Measurements from ENCODE around the gene CCL20. TPM values are rescaled to one million over a fixed set of nuclear protein-coding genes. Genes with fewer than 3 reads are reported as not detected.

Gene CCL20
- total and polyA plus RNA-seq, 2 of the 13 experiments (the other 11 are each of a cell fraction or from before 2014, with no cell fraction given), result 223 to 903 TPM

DNA sequence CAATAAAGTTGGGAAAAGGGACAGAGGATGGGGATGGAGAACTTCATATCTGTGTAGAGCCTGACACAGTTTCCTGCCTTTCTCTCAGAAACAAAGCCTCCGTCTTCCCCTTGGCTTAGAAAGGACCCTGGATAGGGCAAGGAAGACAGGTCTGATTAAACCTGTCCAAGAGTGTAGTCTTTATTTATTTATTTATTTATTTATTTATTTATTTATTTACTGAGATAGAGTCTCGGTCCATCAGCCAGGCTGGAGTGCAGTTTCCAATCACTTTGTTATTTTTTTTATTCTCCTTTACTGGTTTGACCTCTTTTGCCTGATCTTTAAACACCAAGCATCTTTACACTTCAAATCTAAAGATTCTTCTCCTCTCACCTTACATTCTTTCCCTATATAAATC lies 10.3 kb downstream of the CCL20 start (continued):
- TF ChIP-seq, protein P1, sequence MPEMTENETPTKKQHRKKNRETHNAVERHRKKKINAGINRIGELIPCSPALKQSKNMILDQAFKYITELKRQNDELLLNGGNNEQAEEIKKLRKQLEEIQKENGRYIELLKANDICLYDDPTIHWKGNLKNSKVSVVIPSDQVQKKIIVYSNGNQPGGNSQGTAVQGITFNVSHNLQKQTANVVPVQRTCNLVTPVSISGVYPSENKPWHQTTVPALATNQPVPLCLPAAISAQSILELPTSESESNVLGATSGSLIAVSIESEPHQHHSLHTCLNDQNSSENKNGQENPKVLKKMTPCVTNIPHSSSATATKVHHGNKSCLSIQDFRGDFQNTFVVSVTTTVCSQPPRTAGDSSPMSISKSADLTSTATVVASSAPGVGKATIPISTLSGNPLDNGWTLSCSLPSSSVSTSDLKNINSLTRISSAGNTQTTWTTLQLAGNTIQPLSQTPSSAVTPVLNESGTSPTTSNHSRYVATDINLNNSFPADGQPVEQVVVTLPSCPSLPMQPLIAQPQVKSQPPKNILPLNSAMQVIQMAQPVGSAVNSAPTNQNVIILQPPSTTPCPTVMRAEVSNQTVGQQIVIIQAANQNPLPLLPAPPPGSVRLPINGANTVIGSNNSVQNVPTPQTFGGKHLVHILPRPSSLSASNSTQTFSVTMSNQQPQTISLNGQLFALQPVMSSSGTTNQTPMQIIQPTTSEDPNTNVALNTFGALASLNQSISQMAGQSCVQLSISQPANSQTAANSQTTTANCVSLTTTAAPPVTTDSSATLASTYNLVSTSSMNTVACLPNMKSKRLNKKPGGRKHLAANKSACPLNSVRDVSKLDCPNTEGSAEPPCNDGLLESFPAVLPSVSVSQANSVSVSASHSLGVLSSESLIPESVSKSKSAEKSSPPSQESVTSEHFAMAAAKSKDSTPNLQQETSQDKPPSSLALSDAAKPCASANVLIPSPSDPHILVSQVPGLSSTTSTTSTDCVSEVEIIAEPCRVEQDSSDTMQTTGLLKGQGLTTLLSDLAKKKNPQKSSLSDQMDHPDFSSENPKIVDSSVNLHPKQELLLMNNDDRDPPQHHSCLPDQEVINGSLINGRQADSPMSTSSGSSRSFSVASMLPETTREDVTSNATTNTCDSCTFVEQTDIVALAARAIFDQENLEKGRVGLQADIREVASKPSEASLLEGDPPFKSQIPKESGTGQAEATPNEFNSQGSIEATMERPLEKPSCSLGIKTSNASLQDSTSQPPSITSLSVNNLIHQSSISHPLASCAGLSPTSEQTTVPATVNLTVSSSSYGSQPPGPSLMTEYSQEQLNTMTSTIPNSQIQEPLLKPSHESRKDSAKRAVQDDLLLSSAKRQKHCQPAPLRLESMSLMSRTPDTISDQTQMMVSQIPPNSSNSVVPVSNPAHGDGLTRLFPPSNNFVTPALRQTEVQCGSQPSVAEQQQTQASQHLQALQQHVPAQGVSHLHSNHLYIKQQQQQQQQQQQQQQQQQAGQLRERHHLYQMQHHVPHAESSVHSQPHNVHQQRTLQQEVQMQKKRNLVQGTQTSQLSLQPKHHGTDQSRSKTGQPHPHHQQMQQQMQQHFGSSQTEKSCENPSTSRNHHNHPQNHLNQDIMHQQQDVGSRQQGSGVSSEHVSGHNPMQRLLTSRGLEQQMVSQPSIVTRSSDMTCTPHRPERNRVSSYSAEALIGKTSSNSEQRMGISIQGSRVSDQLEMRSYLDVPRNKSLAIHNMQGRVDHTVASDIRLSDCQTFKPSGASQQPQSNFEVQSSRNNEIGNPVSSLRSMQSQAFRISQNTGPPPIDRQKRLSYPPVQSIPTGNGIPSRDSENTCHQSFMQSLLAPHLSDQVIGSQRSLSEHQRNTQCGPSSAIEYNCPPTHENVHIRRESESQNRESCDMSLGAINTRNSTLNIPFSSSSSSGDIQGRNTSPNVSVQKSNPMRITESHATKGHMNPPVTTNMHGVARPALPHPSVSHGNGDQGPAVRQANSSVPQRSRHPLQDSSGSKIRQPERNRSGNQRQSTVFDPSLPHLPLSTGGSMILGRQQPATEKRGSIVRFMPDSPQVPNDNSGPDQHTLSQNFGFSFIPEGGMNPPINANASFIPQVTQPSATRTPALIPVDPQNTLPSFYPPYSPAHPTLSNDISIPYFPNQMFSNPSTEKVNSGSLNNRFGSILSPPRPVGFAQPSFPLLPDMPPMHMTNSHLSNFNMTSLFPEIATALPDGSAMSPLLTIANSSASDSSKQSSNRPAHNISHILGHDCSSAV (CRISPR knock-in tag; IDR thresholded peaks at IDR 0.05; ENCODE audit: borderline replicate concordance), result no peak
- TF ChIP-seq ZNF530 (CRISPR knock-in tag; IDR thresholded peaks at IDR 0.05; ENCODE audit: low read depth), result no peak
- TF ChIP-seq MIXL1 (CRISPR knock-in tag; IDR thresholded peaks at IDR 0.05), result no peak
- no peak for TF ChIP-seq FIP1L1 (IDR thresholded peaks at IDR 0.05; ENCODE audit: borderline replicate concordance, insufficient read depth, low read depth, low read length)
- TF ChIP-seq POLR2A (IDR thresholded peaks at IDR 0.05; ENCODE audit: insufficient read depth in 1 of 2, low read depth in 2 of 2, low read length in 2 of 2), result no peak

- intact Hi-C loops (cut with micrococcal nuclease; ENCODE audit: unreplicated experiment), result no loop called here
- TF ChIP-seq BCL3 (CRISPR knock-in tag; IDR thresholded peaks at IDR 0.05) (no peak), GRHL1 (CRISPR knock-in tag; conservative IDR thresholded peaks at IDR 0.05) (no peak), SRSF1 (optimal IDR thresholded peaks at IDR 0.05; ENCODE audit: low read depth, low read length) (no peak), ZNF563 (CRISPR knock-in tag; IDR thresholded peaks at IDR 0.05) (no peak), SIN3B (IDR thresholded peaks at IDR 0.05; ENCODE audit: low read length) (no peak)
- TF ChIP-seq, protein P2, sequence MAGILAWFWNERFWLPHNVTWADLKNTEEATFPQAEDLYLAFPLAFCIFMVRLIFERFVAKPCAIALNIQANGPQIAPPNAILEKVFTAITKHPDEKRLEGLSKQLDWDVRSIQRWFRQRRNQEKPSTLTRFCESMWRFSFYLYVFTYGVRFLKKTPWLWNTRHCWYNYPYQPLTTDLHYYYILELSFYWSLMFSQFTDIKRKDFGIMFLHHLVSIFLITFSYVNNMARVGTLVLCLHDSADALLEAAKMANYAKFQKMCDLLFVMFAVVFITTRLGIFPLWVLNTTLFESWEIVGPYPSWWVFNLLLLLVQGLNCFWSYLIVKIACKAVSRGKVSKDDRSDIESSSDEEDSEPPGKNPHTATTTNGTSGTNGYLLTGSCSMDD (CRISPR knock-in tag; IDR thresholded peaks at IDR 0.05), result no peak
These were observed 11.1 kb downstream of the CCL20 start for GRCh38 chr2:227824711-227825110.

More at GRCh38 chr2:227824711-227825110, 11.1 kb downstream of the CCL20 start:
- Histone ChIP-seq H3K4me2 (ENCODE audit: low read depth, low read length) (no peak overlapping the region), H3K4me1 (ENCODE audit: insufficient read depth, low read length) (peaks cover 64% of the 10 kb centered on the region), H3K9ac (ENCODE audit: insufficient read depth, low read depth, low read length) (no peak overlapping the region), H3K4me3 (replicated peaks in 1 of 3; ENCODE audit: insufficient read depth in 1 of 3, low read depth in 2 of 3, low read length in 3 of 3) (no peak overlapping the region), H3K27ac (ENCODE audit: extremely low read length, insufficient read depth, low read length) (no peak overlapping the region), H3K36me3 (replicated peaks in 1 of 2; ENCODE audit: control insufficient read depth in 1 of 2, insufficient read depth in 2 of 2, low read length in 2 of 2) (no peaks in the 10 kb centered on the region), H3K79me2 (ENCODE audit: insufficient read depth, low read length) (no peaks in the 10 kb centered on the region), H2AFZ (ENCODE audit: low read length) (no peak overlapping the region), H4K20me1 (ENCODE audit: insufficient read depth, low read length) (no peaks in the 10 kb centered on the region), H3K9me3 (ENCODE audit: low read length) (no peaks in the 10 kb centered on the region), H3K27me3 (ENCODE audit: control insufficient read depth in 1 of 2, insufficient read depth in 2 of 2, low read length in 2 of 2) (no peaks in the 10 kb centered on the region)
- WGBS (ENCODE audit: low lambda C conversion rate), result 92% methylated on average over 7 of the region's 7 CpGs
- in situ Hi-C loops (cut with HindIII; ENCODE audit: extremely low pct_ligation_motif_present, low pct_unique_long_range_greater_than_20kb), result no loop called here
- ChIA-PET CTCF (ENCODE audit: low intra/inter-chr PET ratio, low total read pairs) (no interaction called here), POLR2A (no interaction called here)
- BruUV-seq (replicated peaks), result no TSS peak
- ATAC-seq (no peak), FAIRE-seq (no peak), DNase-seq (ENCODE audit: low spot score) (no peak)
